ENCODE results near the gene MARCOL. TPM values are rescaled to one million over a fixed set of nuclear protein-coding genes. Genes with fewer than 3 reads are reported as not detected.
A peak's percentile ranks its signal among the peaks of the same experiment; 100 is the strongest.

Gene MARCOL
- polyA plus RNA-seq: not detected

GRCh38 chr5:148238418-148238794 lies at the start of gene MARCOL:
TSS of gene MARCOL (plus strand) at chr5:148238525. CDS start at chr5:148238598, 73 bp downstream.
- Mint-ChIP-seq H3K9me3 (no peaks in the 10 kb centered on the region), H3K27ac (no peak within 1 kb of the TSS), H3K27me3 (no peaks in the 10 kb centered on the region), H3K4me3 (no peak within 1 kb of the TSS), H3K4me1 (no peaks in the 10 kb centered on the region), H3K36me3 (no peaks in the 10 kb centered on the region)

GRCh38 chr5:148191010-148191409 lies 47.3 kb upstream of the MARCOL start:
- no peaks in the 10 kb centered on the region for H3K4me1 Mint-ChIP-seq
- no peak overlapping the region for H3K27ac Mint-ChIP-seq
- no peak overlapping the region for H3K4me3 Mint-ChIP-seq
- no peaks in the 10 kb centered on the region for H3K36me3 Mint-ChIP-seq
- no peaks in the 10 kb centered on the region for H3K27me3 Mint-ChIP-seq
- no peaks in the 10 kb centered on the region for H3K9me3 Mint-ChIP-seq

GRCh38 chr5:148193202-148193601 lies 45.1 kb upstream of the MARCOL start:
- Mint-ChIP-seq H3K4me3 (no peak overlapping the region), H3K9me3 (no peaks in the 10 kb centered on the region), H3K27ac (no peak overlapping the region), H3K36me3 (no peaks in the 10 kb centered on the region), H3K4me1 (no peaks in the 10 kb centered on the region), H3K27me3 (no peaks in the 10 kb centered on the region)

GRCh38 chr5:148201151-148201550 lies 37.2 kb upstream of the MARCOL start:
- Mint-ChIP-seq H3K27me3 (no peaks in the 10 kb centered on the region), H3K27ac (no peak overlapping the region), H3K4me3 (peak overlapping the region in 1 of 4 donors; percentile 29), H3K9me3 (peaks cover 0 to 5% (median 0%) of the 10 kb centered on the region in 3 donors), H3K4me1 (peaks cover 0 to 2% (median 0%) of the 10 kb centered on the region in 3 donors), H3K36me3 (no peaks in the 10 kb centered on the region)

GRCh38 chr5:148202531-148203203 lies 35.7 kb upstream of the MARCOL start, which contains the start of gene SPINK6:
TSS of gene SPINK6 (plus strand) at chr5:148203042. CDS start at chr5:148203097, 55 bp downstream.
- Mint-ChIP-seq H3K4me3 (no peak within 1 kb of the TSS), H3K9me3 (peaks cover 0 to 5% (median 0%) of the 10 kb centered on the region in 3 donors), H3K4me1 (peaks cover 0 to 2% (median 0%) of the 10 kb centered on the region in 3 donors), H3K36me3 (no peaks in the 10 kb centered on the region), H3K27me3 (peaks cover 2% of the 10 kb centered on the region), H3K27ac (no peak within 1 kb of the TSS)

GRCh38 chr5:148205044-148205806 lies 33.1 kb upstream of the MARCOL start:
- H3K27ac Mint-ChIP-seq: no peak overlapping the region
- H3K36me3 Mint-ChIP-seq: no peaks in the 10 kb centered on the region
- peaks cover 0 to 2% (median 0%) of the 10 kb centered on the region in 3 donors for H3K4me1 Mint-ChIP-seq
- H3K27me3 Mint-ChIP-seq: peaks cover 2% of the 10 kb centered on the region
- peaks cover 0 to 3% (median 0%) of the 10 kb centered on the region in 3 donors for H3K9me3 Mint-ChIP-seq
- no peak overlapping the region for H3K4me3 Mint-ChIP-seq

GRCh38 chr5:148205865-148206264 lies 32.5 kb upstream of the MARCOL start:
- H3K4me3 Mint-ChIP-seq: no peak overlapping the region
- H3K4me1 Mint-ChIP-seq: peaks cover 0 to 2% (median 0%) of the 10 kb centered on the region in 3 donors
- no peak overlapping the region for H3K27ac Mint-ChIP-seq
- H3K27me3 Mint-ChIP-seq: peaks cover 2% of the 10 kb centered on the region
- H3K36me3 Mint-ChIP-seq: no peaks in the 10 kb centered on the region
- peaks cover 0 to 3% (median 0%) of the 10 kb centered on the region in 3 donors for H3K9me3 Mint-ChIP-seq

- H3K27ac Mint-ChIP-seq: no peak overlapping the region
- peaks cover 2% of the 10 kb centered on the region for H3K27me3 Mint-ChIP-seq
- no peaks in the 10 kb centered on the region for H3K4me1 Mint-ChIP-seq
- H3K4me3 Mint-ChIP-seq: no peak overlapping the region
- H3K36me3 Mint-ChIP-seq: no peaks in the 10 kb centered on the region
- H3K9me3 Mint-ChIP-seq: no peaks in the 10 kb centered on the region
These were observed 31.7 kb upstream of the MARCOL start for GRCh38 chr5:148206620-148207019.

- no peak overlapping the region for H3K27ac Mint-ChIP-seq
- no peaks in the 10 kb centered on the region for H3K9me3 Mint-ChIP-seq
- peaks cover 2% of the 10 kb centered on the region for H3K27me3 Mint-ChIP-seq
- H3K36me3 Mint-ChIP-seq: no peaks in the 10 kb centered on the region
- H3K4me3 Mint-ChIP-seq: no peak overlapping the region
- H3K4me1 Mint-ChIP-seq: no peaks in the 10 kb centered on the region
These were observed 30.1 kb upstream of the MARCOL start for GRCh38 chr5:148208226-148208625.

- Mint-ChIP-seq H3K4me3 (no peak overlapping the region), H3K9me3 (no peaks in the 10 kb centered on the region), H3K27ac (no peak overlapping the region), H3K27me3 (peaks cover 2% of the 10 kb centered on the region), H3K36me3 (no peaks in the 10 kb centered on the region), H3K4me1 (no peaks in the 10 kb centered on the region)
These were observed 29.1 kb upstream of the MARCOL start for GRCh38 chr5:148209151-148209770.

- H3K9me3 Mint-ChIP-seq: peaks cover 3 to 8% (median 4%) of the 10 kb centered on the region in 3 donors
- peaks cover 2% of the 10 kb centered on the region for H3K27me3 Mint-ChIP-seq
- no peak overlapping the region for H3K4me3 Mint-ChIP-seq
- H3K4me1 Mint-ChIP-seq: no peaks in the 10 kb centered on the region
- no peak overlapping the region for H3K27ac Mint-ChIP-seq
- H3K36me3 Mint-ChIP-seq: no peaks in the 10 kb centered on the region
These were observed 23.6 kb upstream of the MARCOL start for GRCh38 chr5:148214665-148215185.

- Mint-ChIP-seq H3K4me3 (no peak overlapping the region), H3K27ac (no peak overlapping the region), H3K4me1 (no peaks in the 10 kb centered on the region), H3K36me3 (no peaks in the 10 kb centered on the region), H3K9me3 (peaks cover 4 to 8% (median 4%) of the 10 kb centered on the region in 3 donors), H3K27me3 (peaks cover 2% of the 10 kb centered on the region)
These were observed 16.8 kb upstream of the MARCOL start for GRCh38 chr5:148221508-148221907.

- peaks cover 0 to 1% (median under 1%) of the 10 kb centered on the region in 3 donors for H3K9me3 Mint-ChIP-seq
- H3K36me3 Mint-ChIP-seq: no peaks in the 10 kb centered on the region
- H3K27ac Mint-ChIP-seq: no peak overlapping the region
- H3K4me3 Mint-ChIP-seq: no peak overlapping the region
- no peaks in the 10 kb centered on the region for H3K4me1 Mint-ChIP-seq
- H3K27me3 Mint-ChIP-seq: no peaks in the 10 kb centered on the region
These were observed 14.1 kb upstream of the MARCOL start for GRCh38 chr5:148224117-148224742.

GRCh38 chr5:148228392-148228984 lies 9.8 kb upstream of the MARCOL start:
- no peaks in the 10 kb centered on the region for H3K27me3 Mint-ChIP-seq

More at GRCh38 chr5:148228392-148228984, 9.8 kb upstream of the MARCOL start:
- H3K27ac Mint-ChIP-seq: no peak overlapping the region
- peaks cover 0 to 3% (median 1%) of the 10 kb centered on the region in 3 donors for H3K9me3 Mint-ChIP-seq
- no peak overlapping the region for H3K4me3 Mint-ChIP-seq
- H3K4me1 Mint-ChIP-seq: no peaks in the 10 kb centered on the region
- H3K36me3 Mint-ChIP-seq: no peaks in the 10 kb centered on the region
